ENCODE results near the gene RAB20. TPM values are rescaled to one million over a fixed set of nuclear protein-coding genes. Genes with fewer than 3 reads are reported as not detected.

The RAB20 gene
- total RNA-seq, 1 donor from 2014 or later: 8.2 TPM

GRCh38 chr13:110600261-110600819, 38.8 kb upstream of the RAB20 start:
- FAIRE-seq (no peak), DNase-seq (ENCODE audit: low read depth) (no peak)
- Histone ChIP-seq H3K36me3 (ENCODE audit: control insufficient read depth, insufficient read depth, low read length) (no peaks in the 10 kb centered on the region), H3K27me3 (ENCODE audit: control insufficient read depth, insufficient read depth, low read length) (no peaks in the 10 kb centered on the region), H3K4me3 (ENCODE audit: low read depth, low read length) (no peak overlapping the region)
- TF ChIP-seq CTCF (IDR thresholded peaks at IDR 0.05; ENCODE audit: insufficient read depth, low read length, severe bottlenecking): no peak

GRCh38 chr13:110597041-110597689, 35.6 kb upstream of the RAB20 start:
- no peak for FAIRE-seq
- DNase-seq (ENCODE audit: low read depth): no peak

DNA sequence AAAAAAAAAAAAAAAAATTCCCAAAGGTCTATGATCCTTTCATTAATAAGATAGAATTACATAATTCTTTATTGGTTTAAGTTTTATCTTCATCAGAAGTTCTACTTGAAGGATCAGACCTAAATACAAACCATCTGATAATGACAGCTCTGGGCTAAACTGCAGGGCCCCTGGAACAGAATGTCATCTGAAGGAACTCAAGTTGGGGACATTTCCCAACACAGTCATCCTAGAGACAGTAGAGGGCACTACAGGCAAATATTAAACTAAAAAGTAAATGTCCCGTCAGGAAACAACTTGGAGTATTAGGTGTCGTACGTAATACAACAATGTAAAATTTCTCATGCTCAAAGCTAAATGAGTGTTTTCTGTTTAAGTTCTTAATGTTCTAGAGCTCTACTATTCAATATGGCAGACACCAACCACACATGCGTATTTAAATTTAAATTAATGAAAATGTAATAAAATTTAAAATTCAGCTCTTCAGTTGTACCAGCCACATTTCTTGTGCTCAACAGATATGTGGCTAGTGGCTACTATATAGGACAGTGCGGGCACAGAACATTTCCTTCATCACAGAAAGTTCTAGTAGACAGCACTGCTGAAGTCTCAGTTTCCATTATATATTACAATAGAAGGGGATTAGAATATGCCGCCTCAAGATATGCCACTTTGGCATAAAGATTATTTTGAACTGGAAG, 32.1 kb upstream of the RAB20 start:
- TF ChIP-seq CTCF (IDR thresholded peaks at IDR 0.05; ENCODE audit: insufficient read depth, low read length, severe bottlenecking): peak; percentile 48
- no peak overlapping the region for H3K4me3 ChIP-seq (ENCODE audit: low read depth, low read length)
- DNase-seq (ENCODE audit: low read depth) (peak; percentile 59), FAIRE-seq (no peak)
- no peaks in the 10 kb centered on the region for H3K36me3 ChIP-seq (ENCODE audit: control insufficient read depth, insufficient read depth, low read length)
- no peaks in the 10 kb centered on the region for H3K27me3 ChIP-seq (ENCODE audit: control insufficient read depth, insufficient read depth, low read length)

More at GRCh38 chr13:110597041-110597689, 35.6 kb upstream of the RAB20 start:
- no peaks in the 10 kb centered on the region for H3K36me3 ChIP-seq (ENCODE audit: control insufficient read depth, insufficient read depth, low read length)
- no peaks in the 10 kb centered on the region for H3K27me3 ChIP-seq (ENCODE audit: control insufficient read depth, insufficient read depth, low read length)
- no peak for TF ChIP-seq CTCF (IDR thresholded peaks at IDR 0.05; ENCODE audit: insufficient read depth, low read length, severe bottlenecking)
- no peak overlapping the region for H3K4me3 ChIP-seq (ENCODE audit: low read depth, low read length)

- DNase-seq (ENCODE audit: low read depth) (peak; percentile 18), FAIRE-seq (no peak)
- no peaks in the 10 kb centered on the region for H3K36me3 ChIP-seq (ENCODE audit: control insufficient read depth, insufficient read depth, low read length)
- H3K27me3 ChIP-seq (ENCODE audit: control insufficient read depth, insufficient read depth, low read length): no peaks in the 10 kb centered on the region
- TF ChIP-seq CTCF (IDR thresholded peaks at IDR 0.05; ENCODE audit: insufficient read depth, low read length, severe bottlenecking): no peak
- no peak overlapping the region for H3K4me3 ChIP-seq (ENCODE audit: low read depth, low read length)
These were observed 31.1 kb upstream of the RAB20 start for GRCh38 chr13:110592665-110593064.

- TF ChIP-seq CTCF (IDR thresholded peaks at IDR 0.05; ENCODE audit: insufficient read depth, low read length, severe bottlenecking): no peak
These were observed 29.1 kb upstream of the RAB20 start for GRCh38 chr13:110590577-110590976.

More at GRCh38 chr13:110590577-110590976, 29.1 kb upstream of the RAB20 start:
- DNase-seq (ENCODE audit: low read depth): peak; percentile 78
- no peak for FAIRE-seq
- Histone ChIP-seq H3K36me3 (ENCODE audit: control insufficient read depth, insufficient read depth, low read length) (no peaks in the 10 kb centered on the region), H3K27me3 (ENCODE audit: control insufficient read depth, insufficient read depth, low read length) (no peaks in the 10 kb centered on the region), H3K4me3 (ENCODE audit: low read depth, low read length) (no peak overlapping the region)
